Vagina (tissue), 2 donors: Measurements from ENCODE around the gene CNBP. TPM values are rescaled to one million over a fixed set of nuclear protein-coding genes. Genes with fewer than 3 reads are reported as not detected.

Experiments
- DNase-seq, 2 donors: peaks; one replicate each; pipeline ENCODE4 v3.0.0-alpha.2; 2017; ENCODE audit errors: extremely low spot score in 2 of 2
- H3K27ac ChIP-seq: fragments of 200-600 bp; sonication (generic); one replicate; pipeline ENCODE4 v1.5.1; 2019
- H3K27me3 ChIP-seq: fragments of 200-600 bp; sonication (generic); one replicate; pipeline ENCODE4 v1.5.1; 2019
- H3K36me3 ChIP-seq, 2 donors: fragments of 200-600 bp; sonication (generic); one replicate each; pipeline ENCODE4 v1.5.1; 2017 to 2019
- H3K4me1 ChIP-seq: fragments of 200-600 bp; sonication (generic); one replicate; pipeline ENCODE4 v1.5.1; 2019
- H3K4me3 ChIP-seq, 2 donors: fragments of 200-600 bp; sonication (generic); 1 replicate in 1 of 2; 2 replicates in 1 of 2; pipeline ENCODE4 v1.5.1; 2016 to 2019
- H3K9me3 ChIP-seq: fragments of 200-600 bp; sonication (generic); one replicate; pipeline ENCODE4 v1.5.1; 2019
- POLR2A ChIP-seq, 2 donors: fragments of 450-650 bp; IDR thresholded peaks; one replicate each; pipeline ENCODE4 v1.6.1; 2017; ENCODE audit warnings: antibody characterized with exemption in 2 of 2, mild to moderate bottlenecking in 2 of 2, moderate library complexity in 2 of 2
- POLR2AphosphoS5 ChIP-seq, 2 donors: sonication (generic); formaldehyde crosslinking; IDR thresholded peaks; one replicate each; pipeline ENCODE4 v1.9.0; 2017; ENCODE audit warnings: antibody characterized with exemption in 2 of 2, mild to moderate bottlenecking in 2 of 2, low read depth in 1 of 2; ENCODE audit not compliant: insufficient read depth in 1 of 2
- intact Hi-C: fragments of 100-400 bp; cut with DNase I; formaldehyde crosslinking; loops from one replicate; pipeline ENCODE4 v1.15.1; 2023
- total RNA-seq: library from RNA; depleted of rRNA; stranded (reverse); fragments of >200 nt; gene quantifications from one replicate; pipeline ENCODE4 v1.2.3, GENCODE V29; 2016
- TF ChIP-seq, protein P1 (sequence below), 3 experiments: fragments of 450-650 bp in 2 of 3; fragments of 200-600 bp in 1 of 3; sonication (generic) in 1 of 3; IDR thresholded peaks; one replicate each; pipeline ENCODE4 v1.5.1; 2017 to 2019; ENCODE audit warnings: antibody characterized with exemption in 3 of 3, mild to moderate bottlenecking in 2 of 3, moderate library complexity in 2 of 3

CNBP gene
- 405 TPM for total RNA-seq

DNA sequence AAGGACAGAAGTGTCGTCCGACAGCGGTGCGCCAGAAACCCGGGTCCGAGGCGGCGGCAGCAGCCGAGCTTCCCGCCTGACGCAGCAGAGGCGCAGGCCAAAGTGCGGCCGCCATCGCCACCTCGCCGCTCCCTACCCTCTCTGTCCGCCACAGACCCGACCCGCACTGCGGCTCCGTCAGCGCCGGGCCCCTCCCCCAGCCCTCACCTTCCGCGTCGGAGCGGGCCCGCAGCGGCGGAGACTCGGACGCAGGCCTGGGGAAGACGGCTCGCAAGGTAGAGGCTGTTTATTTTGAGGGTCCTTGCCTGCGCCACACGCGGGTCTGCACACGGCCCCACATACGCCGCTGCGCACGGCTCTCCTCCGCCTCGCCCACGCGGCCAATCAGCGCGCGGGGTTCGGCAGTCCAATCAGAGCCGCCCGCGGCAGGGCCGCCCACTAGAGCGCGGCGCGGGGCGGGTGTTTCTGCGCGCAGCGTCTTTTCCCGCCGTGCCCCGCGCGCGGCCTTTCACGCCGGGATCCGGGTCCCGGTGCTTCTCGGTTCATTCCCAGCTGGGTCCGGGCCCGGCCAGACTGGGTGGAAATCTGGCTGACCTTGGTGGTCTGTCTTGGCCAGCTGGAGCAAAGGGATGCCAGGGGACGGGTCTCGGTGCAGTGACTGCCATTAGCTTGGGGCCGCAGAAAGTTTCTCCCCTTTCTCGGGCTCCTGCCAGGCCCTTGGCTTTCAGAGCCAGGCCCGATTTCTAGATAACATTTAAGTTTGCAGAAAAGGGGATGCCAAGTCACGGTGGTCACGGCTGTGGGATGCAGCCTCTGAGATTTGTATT, at the start of gene CNBP:
Gene CNBP, minus strand, starts transcription at position 328 of the 827 bp plus-strand sequence. CDS start 12,139 bp downstream, outside the sequence.
- peak in 1 of 2 donors; percentile 94 for DNase-seq
- H3K36me3 ChIP-seq: peaks cover 0 to under 1% of the 10 kb centered on the region in 2 donors
- no peaks in the 10 kb centered on the region for H3K9me3 ChIP-seq
- peak within 1 kb of the TSS; percentile 98 for H3K27ac ChIP-seq
- intact Hi-C loops: loop anchor here (5.0 kb wide), 1 partner anchor 64 kb away; the partner anchor contains the start of gene COPG1
- TF ChIP-seq, protein P1, sequence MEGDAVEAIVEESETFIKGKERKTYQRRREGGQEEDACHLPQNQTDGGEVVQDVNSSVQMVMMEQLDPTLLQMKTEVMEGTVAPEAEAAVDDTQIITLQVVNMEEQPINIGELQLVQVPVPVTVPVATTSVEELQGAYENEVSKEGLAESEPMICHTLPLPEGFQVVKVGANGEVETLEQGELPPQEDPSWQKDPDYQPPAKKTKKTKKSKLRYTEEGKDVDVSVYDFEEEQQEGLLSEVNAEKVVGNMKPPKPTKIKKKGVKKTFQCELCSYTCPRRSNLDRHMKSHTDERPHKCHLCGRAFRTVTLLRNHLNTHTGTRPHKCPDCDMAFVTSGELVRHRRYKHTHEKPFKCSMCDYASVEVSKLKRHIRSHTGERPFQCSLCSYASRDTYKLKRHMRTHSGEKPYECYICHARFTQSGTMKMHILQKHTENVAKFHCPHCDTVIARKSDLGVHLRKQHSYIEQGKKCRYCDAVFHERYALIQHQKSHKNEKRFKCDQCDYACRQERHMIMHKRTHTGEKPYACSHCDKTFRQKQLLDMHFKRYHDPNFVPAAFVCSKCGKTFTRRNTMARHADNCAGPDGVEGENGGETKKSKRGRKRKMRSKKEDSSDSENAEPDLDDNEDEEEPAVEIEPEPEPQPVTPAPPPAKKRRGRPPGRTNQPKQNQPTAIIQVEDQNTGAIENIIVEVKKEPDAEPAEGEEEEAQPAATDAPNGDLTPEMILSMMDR (IDR thresholded peaks at IDR 0.05): peak in 1 of 3 experiments; percentile 1
- peak; percentile 68 to 100 for TF ChIP-seq POLR2AphosphoS5 (IDR thresholded peaks at IDR 0.05; ENCODE audit: insufficient read depth in 1 of 2, low read depth in 1 of 2)
- TF ChIP-seq POLR2A (IDR thresholded peaks at IDR 0.05): peak; percentile 10 to 98
- peaks cover 49% of the 10 kb centered on the region for H3K4me1 ChIP-seq
- no peaks in the 10 kb centered on the region for H3K27me3 ChIP-seq
- peak within 1 kb of the TSS; percentile 95 to 98 for H3K4me3 ChIP-seq

DNA sequence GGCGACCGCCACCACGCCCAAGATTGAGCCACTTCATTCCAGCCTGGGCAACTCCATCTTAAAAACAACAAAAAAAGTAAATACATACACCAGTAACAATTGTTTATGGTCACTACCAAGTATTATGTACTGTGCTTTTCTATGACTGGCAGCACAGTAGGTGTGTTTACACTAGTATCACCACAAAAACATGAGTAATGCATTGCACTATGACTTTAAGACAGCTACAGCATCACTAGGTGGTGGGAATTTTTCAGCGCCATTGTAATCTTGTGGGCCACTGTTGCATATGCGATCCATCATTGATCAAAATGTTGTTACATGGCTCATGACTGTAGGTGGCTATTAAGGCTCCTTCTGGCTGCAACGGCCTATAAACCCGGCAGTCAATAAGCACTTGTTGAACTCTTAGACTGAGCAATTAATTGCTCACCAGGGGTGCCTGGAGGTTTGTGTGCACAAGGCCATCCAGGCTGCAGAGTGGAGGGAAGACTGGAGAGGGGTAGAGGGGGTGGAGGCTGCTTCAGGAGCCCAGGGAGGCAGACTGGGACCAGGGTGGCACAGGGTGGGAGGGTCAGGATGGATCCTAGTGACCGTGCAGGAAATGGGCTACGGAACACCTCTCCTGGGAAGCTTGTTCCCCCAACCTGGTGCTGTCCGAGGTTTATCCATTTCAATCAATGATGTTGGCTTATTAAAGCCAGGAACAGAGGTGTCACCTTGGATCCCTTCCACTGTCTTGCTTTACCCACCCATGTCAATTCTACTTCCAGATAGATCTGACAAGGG, 47.8 kb upstream of the CNBP start:
- intact Hi-C loops: no loop called here
- Histone ChIP-seq H3K4me1 (peaks cover 31% of the 10 kb centered on the region), H3K27me3 (no peaks in the 10 kb centered on the region), H3K9me3 (no peaks in the 10 kb centered on the region), H3K36me3 (no peaks in the 10 kb centered on the region), H3K4me3 (no peak overlapping the region), H3K27ac (no peak overlapping the region)
- no peak for DNase-seq
- TF ChIP-seq POLR2AphosphoS5 (IDR thresholded peaks at IDR 0.05; ENCODE audit: insufficient read depth in 1 of 2, low read depth in 1 of 2): no peak
- TF ChIP-seq, protein P1 (IDR thresholded peaks at IDR 0.05): no peak
- TF ChIP-seq POLR2A (IDR thresholded peaks at IDR 0.05): no peak

DNA sequence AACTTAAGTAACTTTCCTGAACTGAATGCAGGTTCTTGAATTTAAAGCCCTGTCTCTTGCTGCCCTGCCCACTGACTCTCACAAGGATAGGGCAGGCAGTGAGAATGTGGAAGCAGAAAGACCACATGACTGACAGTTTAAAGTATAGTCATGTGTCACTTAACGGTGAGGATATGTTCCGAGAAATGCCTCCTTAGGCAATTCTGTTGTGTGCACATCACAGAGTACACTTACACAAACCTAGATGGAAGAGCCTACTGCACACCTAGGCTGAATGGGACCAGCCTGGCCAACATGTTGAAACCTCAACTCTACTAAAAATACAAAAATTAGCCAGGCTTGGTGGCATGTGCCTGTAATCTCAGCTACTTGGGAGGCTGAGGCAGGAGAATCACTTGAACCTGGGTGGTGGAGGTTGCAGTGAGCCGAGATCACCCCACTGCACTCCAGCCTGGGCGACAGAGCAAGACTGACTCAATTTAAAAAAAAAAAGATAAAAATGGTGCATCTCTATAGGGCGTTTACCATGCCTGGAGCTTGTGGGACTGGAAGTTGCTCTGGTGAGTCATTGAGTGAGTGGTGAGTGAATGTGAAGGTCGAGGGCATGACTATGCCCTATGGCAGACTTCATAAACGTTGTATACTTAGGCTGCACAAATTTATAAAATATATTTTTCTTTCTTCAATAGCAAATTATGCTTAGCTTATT, 46.8 kb upstream of the CNBP start:
- H3K9me3 ChIP-seq: no peaks in the 10 kb centered on the region
- no peaks in the 10 kb centered on the region for H3K27me3 ChIP-seq
- H3K4me1 ChIP-seq: peaks cover 41% of the 10 kb centered on the region
- intact Hi-C loops: no loop called here
- H3K36me3 ChIP-seq: no peaks in the 10 kb centered on the region
- no peak overlapping the region for H3K4me3 ChIP-seq
- H3K27ac ChIP-seq: no peak overlapping the region
- TF ChIP-seq POLR2A (IDR thresholded peaks at IDR 0.05) (no peak), POLR2AphosphoS5 (IDR thresholded peaks at IDR 0.05; ENCODE audit: insufficient read depth in 1 of 2, low read depth in 1 of 2) (peak in 1 of 2 donors; percentile 22)
- TF ChIP-seq, protein P1 (IDR thresholded peaks at IDR 0.05): no peak
- DNase-seq: no peak

DNA sequence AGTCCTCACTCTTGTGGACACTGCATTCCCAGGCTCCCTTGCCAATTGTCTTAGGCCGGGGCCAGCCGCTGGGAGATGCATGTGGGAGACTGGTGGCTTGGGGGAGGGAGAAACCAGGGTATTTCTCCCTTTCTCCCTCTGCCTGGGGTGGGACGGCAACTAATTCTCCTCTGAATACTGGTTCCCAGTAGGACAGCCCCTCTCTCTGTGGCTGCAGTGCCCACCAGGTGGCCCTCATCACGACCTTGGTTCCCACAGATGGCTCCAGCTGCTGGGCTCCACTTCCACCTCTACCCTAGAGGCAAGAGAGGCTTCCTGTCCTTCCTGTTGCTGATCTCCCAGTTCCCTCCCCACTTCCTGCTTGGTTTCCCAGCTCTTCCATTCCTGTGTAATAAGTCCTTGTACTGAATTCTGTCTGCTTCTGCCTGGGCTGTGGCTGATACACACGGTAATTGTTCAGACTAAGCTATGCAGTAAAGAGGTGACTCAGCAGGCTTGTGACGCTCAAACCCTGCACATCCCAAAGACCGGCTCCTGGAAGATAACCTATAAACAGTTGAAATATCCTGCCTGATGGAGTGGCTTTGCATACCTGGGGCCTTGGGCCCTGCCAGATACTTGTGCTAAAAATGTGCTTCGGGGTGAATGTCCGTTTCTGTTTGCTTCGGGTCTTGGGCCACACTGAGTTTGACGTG, 45.3 kb upstream of the CNBP start:
- Histone ChIP-seq H3K36me3 (no peaks in the 10 kb centered on the region), H3K27me3 (no peaks in the 10 kb centered on the region), H3K9me3 (no peaks in the 10 kb centered on the region), H3K27ac (peak overlapping the region; percentile 51), H3K4me1 (peaks cover 56% of the 10 kb centered on the region), H3K4me3 (no peak overlapping the region)
- TF ChIP-seq POLR2A (IDR thresholded peaks at IDR 0.05) (no peak), POLR2AphosphoS5 (IDR thresholded peaks at IDR 0.05; ENCODE audit: insufficient read depth in 1 of 2, low read depth in 1 of 2) (no peak)
- TF ChIP-seq, protein P1 (IDR thresholded peaks at IDR 0.05): no peak
- no peak for DNase-seq
- intact Hi-C loops: no loop called here
